ENCODE results near the gene KCNG2. TPM values are rescaled to one million over a fixed set of nuclear protein-coding genes. Genes with fewer than 3 reads are reported as not detected.
"Not testable (repeated sequence)": the region's sequence is repeated elsewhere in the genome, so short reads cannot be mapped to it uniquely, and the experiment has no call there.

Gene KCNG2
- total RNA-seq, 2 experiments from 2014 or later: not detected

GRCh38 chr18:79865951-79866350 lies 68.2 kb downstream of the KCNG2 start:
- H3K9me2 ChIP-seq (ENCODE audit: insufficient read depth, low read length); H3K9me3 ChIP-seq (ENCODE audit: low read length); H2AFZ ChIP-seq (ENCODE audit: low read length); H3K4me3 ChIP-seq (ENCODE audit: low read depth, low read length, poor library complexity, severe bottlenecking); POLR2A ChIA-PET; H3K27ac ChIP-seq (ENCODE audit: low read depth, low read length, poor library complexity, severe bottlenecking); CTCF ChIA-PET (ENCODE audit: unreplicated experiment); intact Hi-C loops (cut with micrococcal nuclease; ENCODE audit: unreplicated experiment); H4K20me1 ChIP-seq (ENCODE audit: insufficient read depth, low read length); H3K36me3 ChIP-seq (ENCODE audit: insufficient read depth, low read length); H3K4me1 ChIP-seq (ENCODE audit: insufficient read depth, low read length, poor library complexity, severe bottlenecking); H3K4me2 ChIP-seq (ENCODE audit: low read length); H3K79me2 ChIP-seq (ENCODE audit: insufficient read depth, low read depth, low read length); DNase-seq (ENCODE audit: low spot score); BruUV-seq (replicated peaks): not testable (repeated sequence)

GRCh38 chr18:79866889-79867574 lies 69.3 kb downstream of the KCNG2 start:
- BruUV-seq (replicated peaks): no TSS peak
- H3K4me3 ChIP-seq (ENCODE audit: low read depth, low read length, poor library complexity, severe bottlenecking): no peak overlapping the region
- no peak overlapping the region for H3K27ac ChIP-seq (ENCODE audit: low read depth, low read length, poor library complexity, severe bottlenecking)
- no peak for TF ChIP-seq CTCF (conservative IDR thresholded peaks at IDR 0.05; ENCODE audit: low read length)
- TF ChIP-seq EZH2phosphoT487 (IDR thresholded peaks at IDR 0.05; ENCODE audit: borderline replicate concordance, low read depth, low read length): no peak
- no peaks in the 10 kb centered on the region for H3K4me1 ChIP-seq (ENCODE audit: insufficient read depth, low read length, poor library complexity, severe bottlenecking)
- no peak overlapping the region for H3K4me2 ChIP-seq (ENCODE audit: low read length)
- H3K9me3 ChIP-seq (ENCODE audit: low read length): no peaks in the 10 kb centered on the region
- no peak overlapping the region for H2AFZ ChIP-seq (ENCODE audit: low read length)
- intact Hi-C loops (cut with micrococcal nuclease; ENCODE audit: unreplicated experiment): no loop called here
- H3K79me2 ChIP-seq (ENCODE audit: insufficient read depth, low read depth, low read length): no peaks in the 10 kb centered on the region
- POLR2A ChIA-PET: no interaction called here
- no peaks in the 10 kb centered on the region for H4K20me1 ChIP-seq (ENCODE audit: insufficient read depth, low read length)
- H3K36me3 ChIP-seq (ENCODE audit: insufficient read depth, low read length): no peaks in the 10 kb centered on the region
- no peak for DNase-seq (ENCODE audit: low spot score)
- CTCF ChIA-PET (ENCODE audit: unreplicated experiment): no interaction called here
- H3K9me2 ChIP-seq (ENCODE audit: insufficient read depth, low read length): no peaks in the 10 kb centered on the region

GRCh38 chr18:79867666-79868065 lies 69.9 kb downstream of the KCNG2 start:
- H3K36me3 ChIP-seq (ENCODE audit: insufficient read depth, low read length): no peaks in the 10 kb centered on the region
- CTCF ChIA-PET (ENCODE audit: unreplicated experiment): no interaction called here
- POLR2A ChIA-PET: no interaction called here

More at GRCh38 chr18:79867666-79868065, 69.9 kb downstream of the KCNG2 start:
- no TSS peak for BruUV-seq (replicated peaks)
- Histone ChIP-seq H3K9me3 (ENCODE audit: low read length) (no peaks in the 10 kb centered on the region), H3K9me2 (ENCODE audit: insufficient read depth, low read length) (no peaks in the 10 kb centered on the region), H3K4me1 (ENCODE audit: insufficient read depth, low read length, poor library complexity, severe bottlenecking) (no peaks in the 10 kb centered on the region), H3K4me3 (ENCODE audit: low read depth, low read length, poor library complexity, severe bottlenecking) (no peak overlapping the region), H3K79me2 (ENCODE audit: insufficient read depth, low read depth, low read length) (no peaks in the 10 kb centered on the region), H4K20me1 (ENCODE audit: insufficient read depth, low read length) (no peaks in the 10 kb centered on the region), H2AFZ (ENCODE audit: low read length) (no peak overlapping the region), H3K4me2 (ENCODE audit: low read length) (no peak overlapping the region), H3K27ac (ENCODE audit: low read depth, low read length, poor library complexity, severe bottlenecking) (no peak overlapping the region)
- DNase-seq (ENCODE audit: low spot score): no peak
- TF ChIP-seq EZH2phosphoT487 (IDR thresholded peaks at IDR 0.05; ENCODE audit: borderline replicate concordance, low read depth, low read length) (no peak), CTCF (conservative IDR thresholded peaks at IDR 0.05; ENCODE audit: low read length) (no peak)
- intact Hi-C loops (cut with micrococcal nuclease; ENCODE audit: unreplicated experiment): no loop called here

All from OCI-LY7 (cell line).